Activated T-helper 1 cell treated with anti-CD3 and anti-CD28 coated beads, Interleukin-2, amount 50 U/mL, for 16 hours (primary cell): ENCODE data around the gene NUDT22.
"Not testable (repeated sequence)": the region's sequence is repeated elsewhere in the genome, so short reads cannot be mapped to it uniquely, and the experiment has no call there.

Experiments used
- DNase-seq, 2 donors: peaks; one replicate each; pipeline ENCODE4 v3.0.0-alpha.2; 2020; ENCODE audit warnings: low read depth in 1 of 2, low spot score in 1 of 2

Gene NUDT22

DNA sequence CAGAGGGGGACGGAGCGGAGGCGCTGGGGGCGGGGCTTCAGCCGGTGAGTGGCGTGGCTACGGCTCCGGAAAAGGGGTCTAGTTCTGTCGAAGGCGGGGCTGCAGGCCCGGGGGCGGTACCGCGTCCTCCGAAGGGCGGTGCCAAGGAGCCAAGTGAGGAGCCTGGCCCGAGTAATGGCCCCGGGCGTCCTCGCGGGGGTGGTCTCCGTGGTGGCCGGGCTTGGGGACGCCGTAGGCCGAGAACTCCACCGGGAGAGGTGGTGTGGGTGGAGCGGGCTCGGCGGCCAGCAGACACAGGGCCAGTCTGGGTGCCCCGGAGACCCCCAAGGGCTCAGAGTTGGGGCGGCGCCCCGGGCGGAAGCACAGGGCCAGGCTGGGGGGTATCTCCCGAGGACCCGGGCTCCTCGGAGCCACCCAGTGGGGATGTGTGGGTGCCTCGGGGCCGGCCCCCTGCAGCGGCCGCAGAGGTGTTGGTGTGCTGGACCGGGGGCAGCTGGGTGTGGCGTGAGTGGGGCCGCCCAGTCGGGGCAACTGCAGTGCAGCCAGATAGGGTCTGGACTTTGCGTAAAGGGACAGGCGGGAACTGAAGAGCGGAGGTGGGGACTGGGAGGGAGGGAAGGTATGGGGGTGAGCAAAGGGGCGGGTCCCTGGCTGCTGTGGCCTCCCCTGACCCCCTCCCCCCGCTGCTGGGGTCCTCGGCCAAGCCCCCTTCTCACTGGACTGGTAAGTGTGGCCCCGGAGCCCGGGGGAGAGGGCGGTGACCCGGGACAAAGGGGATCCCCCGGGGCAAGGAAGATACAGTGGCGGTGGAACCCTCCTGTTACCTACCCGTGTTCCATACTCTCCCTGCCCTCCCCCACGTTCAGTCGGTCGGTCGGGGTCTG lies 15.7 kb downstream of the NUDT22 start:
- DNase-seq: no peak

DNA sequence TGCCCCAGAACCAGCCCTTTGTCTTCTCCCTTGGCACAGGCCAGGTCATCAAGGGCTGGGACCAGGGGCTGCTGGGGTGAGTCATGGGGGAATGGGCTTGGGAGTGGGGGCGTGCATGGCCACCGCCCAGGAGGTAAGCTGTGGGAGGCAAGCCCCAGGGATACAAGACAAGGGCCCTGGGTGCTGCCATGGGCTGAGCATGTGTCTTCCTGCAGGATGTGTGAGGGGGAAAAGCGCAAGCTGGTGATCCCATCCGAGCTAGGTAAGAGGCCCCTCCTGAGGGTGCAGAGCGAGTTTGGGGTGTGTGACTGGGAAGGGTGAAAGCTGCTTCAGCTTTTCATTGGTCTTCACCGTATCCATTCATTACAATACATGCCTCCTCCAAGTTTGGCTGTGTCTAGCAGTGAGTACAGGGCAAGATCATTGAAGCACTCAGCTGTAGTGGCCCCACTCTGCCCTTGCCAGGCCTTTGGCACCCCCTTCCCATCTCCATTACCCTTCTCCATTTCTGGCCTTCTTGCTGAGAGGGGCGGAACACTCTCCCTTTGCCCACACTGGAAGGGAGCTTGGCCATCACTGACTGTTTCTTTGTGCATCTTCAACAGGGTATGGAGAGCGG lies 17.3 kb downstream of the NUDT22 start:
- DNase-seq: no peak

DNA sequence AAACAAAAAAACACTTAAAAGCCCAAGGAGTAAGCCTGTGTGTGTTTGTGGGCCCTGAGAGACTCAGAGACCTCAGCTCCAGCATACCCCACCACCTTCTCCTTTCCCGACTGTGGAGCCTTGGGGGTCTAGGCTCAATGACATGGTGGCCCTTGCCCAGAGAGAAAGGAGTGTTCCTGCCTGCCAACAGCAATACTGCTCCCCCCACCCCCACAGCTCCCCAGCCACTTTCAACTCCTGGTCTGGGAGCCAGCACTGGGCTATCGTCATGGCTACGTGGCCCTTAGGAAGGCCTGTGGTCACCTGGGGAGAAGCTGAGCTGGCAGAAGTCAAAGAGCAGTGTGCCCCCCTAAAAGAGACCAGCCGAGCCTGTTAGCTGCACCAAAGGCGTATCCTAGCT lies 18.0 kb downstream of the NUDT22 start:
- DNase-seq: no peak

DNA sequence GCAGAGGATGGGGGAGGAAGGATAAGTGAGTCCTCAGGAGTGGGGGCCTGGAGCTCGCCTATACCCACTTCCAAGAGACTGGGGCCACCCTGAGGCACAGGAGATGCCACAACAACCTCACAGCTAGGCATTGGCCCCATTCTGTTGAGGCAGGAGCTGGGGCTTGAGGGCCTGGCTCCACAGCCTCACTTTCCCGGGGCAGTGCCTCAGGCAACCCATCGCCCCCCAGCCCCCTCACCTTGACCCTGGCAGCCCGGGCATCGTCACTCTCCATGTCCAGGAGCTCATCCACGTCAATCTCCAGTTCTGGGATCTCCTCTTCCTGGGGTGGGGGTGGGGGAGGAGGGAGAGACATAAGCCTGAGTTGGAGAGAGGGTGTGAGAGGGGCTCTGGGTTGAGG lies 18.9 kb downstream of the NUDT22 start:
- DNase-seq: no peak

DNA sequence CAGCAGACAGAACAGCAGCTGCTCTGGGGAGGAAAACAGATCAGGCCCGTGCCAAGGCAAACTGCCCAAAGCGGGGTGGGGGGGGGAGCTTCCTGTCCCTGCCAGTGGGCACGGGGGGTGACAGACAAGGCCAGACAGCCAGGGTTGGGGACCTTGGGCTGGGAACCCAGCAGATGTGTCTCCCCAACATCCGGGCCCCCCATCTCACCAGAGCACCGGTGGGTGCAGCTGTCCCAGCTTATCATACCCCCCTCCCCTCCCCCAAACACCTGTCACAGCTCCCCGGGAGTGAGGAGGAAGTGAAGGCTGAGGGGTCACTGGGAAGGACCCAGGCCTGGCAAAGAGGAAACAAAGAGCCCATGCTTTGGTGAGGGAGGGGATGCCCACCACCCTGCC lies 19.3 kb downstream of the NUDT22 start:
- DNase-seq: peak in 1 of 2 donors; percentile 40

DNA sequence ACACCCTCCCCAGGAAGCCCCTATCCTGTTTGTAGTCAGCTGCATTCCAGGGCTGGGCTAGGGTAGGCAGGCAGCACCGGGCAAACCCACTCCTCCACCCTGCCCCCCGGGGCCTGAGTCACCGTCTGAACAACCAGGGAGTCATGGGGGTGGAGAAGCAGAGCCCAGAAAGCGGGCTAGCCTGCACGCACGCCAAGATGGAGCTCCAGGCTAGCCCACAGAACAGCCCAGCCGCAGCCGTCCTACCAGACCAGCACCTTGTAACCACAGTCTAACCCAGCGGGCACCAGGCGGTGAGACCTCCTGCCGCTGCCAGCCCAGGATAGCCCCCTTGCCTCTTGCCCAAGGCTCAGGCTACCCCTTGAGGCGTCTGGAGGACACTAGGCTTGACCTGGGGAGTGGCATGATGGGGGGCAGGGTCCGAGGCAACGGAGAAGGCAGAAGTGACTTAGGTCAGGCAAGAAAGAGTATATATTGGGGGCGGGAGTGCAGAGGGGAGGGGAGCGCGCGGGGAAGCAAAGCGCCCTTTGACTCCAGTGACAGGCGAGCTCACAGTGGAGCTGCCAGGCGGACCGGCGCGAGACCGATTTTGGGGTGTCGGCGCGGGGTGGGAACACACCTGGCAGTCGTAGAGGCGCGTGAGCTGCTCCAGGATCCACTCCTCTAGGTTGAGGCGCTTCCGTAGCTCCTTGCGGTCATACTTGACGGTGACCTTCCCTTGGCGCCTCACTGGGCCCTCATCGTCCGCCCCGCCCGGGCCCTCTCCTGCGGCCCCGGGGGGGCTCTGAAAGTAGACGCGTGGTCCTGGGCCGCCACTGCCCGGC lies 19.9 kb downstream of the NUDT22 start:
- DNase-seq: peak; percentile 39 to 63

DNA sequence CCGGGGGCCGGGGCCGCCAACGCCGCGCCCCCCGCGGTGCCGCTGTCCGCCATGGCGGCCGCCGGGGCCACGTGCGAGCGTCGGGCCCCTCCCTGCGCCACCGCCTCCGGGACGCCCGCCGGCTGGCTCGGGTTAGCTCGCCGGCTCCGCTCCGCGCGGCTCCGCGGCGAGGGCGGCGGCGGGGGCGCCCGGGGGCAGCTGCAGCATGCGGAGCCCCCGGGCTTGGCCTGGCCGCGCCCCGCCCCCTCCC lies 20.5 kb downstream of the NUDT22 start:
- not testable (repeated sequence) for DNase-seq

DNA sequence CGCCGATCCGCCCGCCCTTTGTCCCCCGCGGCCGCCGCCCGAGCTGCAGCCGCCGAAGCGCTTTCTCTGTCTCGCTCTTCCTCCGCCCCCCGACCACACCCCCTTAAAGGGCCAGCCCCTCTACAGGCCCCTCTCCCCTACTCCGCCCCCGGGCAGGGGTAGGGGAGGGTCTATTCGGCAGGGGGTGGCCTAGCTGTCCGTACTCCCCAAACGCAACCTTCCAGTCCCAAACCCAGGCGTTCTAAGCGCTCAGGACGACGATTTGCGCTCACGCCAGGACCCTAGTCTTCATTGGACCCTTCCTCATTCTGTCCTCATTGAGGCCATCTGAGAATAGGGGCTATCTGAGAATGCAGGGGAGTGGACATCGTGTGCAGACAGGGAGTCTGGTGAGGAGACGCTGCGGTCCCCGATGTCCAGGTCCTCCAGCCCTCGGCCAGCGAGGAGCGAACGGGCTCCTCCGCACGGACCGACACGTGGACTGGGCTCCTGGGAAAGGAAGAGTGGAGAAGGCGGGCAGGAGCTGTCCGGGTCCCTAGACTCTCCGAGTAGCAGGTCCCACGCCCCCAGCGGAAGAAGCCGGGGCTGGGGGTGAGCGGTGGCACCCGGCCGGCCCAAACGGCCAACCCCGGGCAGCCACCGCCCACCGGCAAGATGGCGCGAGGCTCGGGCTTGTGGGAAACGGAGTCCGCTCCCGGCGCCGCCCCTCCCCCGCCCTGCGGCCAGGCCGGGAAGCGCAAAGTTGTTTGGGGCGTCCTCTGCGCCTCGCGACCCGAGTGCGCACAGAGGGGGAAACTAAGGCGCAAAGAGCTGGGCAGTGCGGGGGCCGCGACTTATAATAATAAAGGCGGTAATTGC lies 21.0 kb downstream of the NUDT22 start, which contains the start of gene PPP1R14B:
TSS of gene PPP1R14B (minus strand) at position 73 of the 858 bp plus-strand sequence. CDS start 270 bp downstream, outside the sequence.
- peak; percentile 62 to 71 for DNase-seq

DNA sequence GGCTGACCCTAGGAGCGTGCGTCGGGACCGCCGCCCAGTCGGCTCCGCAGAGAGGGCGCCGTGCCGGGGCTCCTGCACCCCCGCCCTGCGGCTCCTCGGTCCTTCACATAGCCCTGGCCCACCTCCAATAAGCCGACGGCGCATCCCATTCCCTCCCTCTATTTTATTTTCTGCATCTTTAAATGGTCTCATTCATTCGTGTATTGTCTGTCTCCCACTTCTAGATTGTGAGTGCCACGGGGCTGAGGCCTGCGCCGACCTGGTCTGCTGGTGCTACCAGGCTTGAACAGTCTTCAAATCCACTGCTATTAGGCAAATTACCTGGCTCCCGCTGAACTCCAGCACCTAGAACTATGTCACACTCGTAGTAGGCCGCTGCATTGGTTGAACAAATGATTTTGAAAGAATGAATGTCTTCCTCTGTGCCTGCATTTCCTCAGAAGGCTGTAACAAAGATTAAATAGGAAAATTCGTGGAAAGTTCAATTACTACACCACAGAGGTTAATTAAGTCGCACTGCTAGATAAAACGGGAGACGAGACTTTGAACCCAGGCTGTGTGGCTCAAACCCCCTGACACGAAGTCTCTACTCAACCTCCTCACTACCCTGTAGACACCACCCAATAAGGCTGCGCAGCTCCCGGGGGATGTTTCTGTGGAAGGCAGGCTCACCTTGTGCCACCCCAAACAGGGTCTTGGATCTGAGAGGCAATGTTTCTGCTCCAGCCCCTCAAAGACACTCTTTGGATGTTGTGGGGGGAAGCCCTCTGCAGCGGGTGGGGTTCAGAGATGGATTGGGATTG lies 21.9 kb downstream of the NUDT22 start:
- DNase-seq: no peak

DNA sequence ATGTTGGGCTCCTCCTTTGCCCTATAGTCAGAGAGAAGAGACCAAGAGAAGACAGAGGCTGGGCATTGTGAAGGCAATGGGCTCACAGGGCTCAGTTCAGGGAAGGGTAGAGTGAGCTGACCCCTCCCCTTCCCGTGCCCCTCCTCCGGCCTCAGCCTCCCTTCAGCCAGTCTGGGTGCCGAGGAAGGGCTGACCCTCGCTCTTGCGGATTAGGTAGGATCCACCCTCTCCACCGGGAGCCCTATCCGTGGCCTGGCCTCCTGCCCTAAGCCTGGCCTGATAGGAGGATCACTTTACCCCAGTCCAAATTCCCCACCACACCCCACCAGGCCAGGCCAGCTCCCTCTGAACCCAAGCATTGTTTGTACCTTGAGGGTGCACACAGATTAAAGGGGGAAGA lies 22.5 kb downstream of the NUDT22 start:
- no peak for DNase-seq

DNA sequence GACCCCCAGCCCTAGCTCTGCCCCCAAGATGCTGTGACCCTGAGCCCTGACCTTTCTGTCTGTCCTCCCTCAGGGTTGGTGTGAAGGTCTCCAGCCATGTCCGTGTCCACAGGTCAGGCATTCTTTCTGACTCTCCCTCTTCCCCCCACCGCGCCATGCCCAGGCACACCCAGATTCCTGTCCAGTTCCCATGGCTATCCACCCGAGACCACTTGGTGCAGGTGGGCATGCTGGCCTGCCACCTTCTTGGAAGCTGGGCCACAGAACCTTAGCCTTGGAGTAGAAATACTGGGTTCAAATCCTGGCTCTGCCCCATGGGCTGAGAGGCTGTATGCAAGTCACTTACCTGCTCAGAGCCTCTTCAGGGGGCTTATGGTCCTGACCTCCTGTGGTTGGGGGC lies 23.0 kb downstream of the NUDT22 start:
- no peak for DNase-seq

DNA sequence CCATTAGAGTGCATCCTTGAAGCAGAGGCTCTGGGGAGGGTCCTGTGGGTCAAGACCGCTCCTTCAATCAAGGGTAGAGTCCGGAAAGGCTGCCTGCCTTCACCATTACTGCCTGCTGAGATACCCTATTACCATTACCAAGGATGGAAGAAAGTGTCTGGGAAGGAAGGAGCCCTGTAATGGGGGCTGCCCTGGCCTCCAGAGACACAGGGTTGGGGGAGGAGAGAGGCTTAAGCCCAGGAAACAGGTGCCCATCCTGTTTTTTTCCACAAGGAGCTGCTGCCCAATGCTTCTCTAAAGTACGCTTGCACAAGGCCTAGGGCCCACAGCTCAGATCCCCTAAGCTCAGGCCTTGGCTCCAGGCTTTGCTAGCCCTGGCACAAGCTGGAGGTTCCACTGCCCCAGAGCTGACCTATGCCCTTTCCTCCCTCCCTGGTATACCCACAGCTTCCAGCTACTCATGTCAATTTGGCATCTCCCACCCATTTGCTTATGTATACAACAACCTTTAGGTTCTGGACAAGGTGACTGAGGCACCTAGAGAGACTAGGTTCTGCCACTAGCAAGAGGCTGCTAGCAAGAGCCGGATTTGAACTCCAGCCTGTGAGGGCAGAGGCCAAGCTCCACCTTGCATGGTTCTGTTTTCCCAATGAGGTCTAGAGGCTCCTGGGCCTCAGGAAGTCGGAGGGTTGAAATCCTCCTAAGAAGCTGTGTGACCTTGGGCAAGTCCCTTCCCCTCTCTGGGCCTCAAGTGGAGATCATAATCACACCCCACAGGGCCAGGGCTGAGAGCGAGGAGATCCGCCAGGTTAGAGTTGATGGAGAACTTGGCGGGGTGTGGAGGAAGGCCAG lies 23.7 kb downstream of the NUDT22 start:
- DNase-seq: no peak

DNA sequence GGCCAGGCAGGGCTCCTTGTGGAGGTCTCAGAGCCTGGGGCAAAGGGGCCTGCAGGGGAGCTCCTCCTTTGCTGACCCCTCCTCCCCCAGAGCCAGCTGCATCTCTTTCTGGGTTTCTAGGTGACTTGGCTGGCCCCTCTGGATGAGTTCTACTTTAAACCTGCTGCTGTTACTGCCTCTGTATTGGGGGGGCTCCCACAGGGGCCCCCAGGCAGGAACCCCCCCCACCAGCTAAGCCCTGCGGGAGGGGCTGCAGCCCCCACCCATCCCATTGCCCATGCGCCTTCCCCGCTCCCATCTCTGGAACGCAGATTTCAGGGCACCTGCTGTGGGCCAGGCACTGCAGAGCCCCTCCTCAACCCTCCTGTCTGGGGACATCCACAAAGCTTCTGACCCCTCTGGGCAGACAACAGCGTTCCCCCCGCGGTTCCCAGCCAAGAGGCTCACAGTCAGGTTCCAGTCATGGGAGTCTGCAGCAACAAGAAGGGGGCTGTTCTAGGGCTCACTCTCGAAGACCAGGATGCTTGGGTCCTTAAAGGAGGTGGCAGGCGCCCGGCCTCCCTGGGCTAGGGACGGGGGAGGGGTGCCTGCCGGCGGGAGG lies 24.4 kb downstream of the NUDT22 start:
- no peak for DNase-seq

DNA sequence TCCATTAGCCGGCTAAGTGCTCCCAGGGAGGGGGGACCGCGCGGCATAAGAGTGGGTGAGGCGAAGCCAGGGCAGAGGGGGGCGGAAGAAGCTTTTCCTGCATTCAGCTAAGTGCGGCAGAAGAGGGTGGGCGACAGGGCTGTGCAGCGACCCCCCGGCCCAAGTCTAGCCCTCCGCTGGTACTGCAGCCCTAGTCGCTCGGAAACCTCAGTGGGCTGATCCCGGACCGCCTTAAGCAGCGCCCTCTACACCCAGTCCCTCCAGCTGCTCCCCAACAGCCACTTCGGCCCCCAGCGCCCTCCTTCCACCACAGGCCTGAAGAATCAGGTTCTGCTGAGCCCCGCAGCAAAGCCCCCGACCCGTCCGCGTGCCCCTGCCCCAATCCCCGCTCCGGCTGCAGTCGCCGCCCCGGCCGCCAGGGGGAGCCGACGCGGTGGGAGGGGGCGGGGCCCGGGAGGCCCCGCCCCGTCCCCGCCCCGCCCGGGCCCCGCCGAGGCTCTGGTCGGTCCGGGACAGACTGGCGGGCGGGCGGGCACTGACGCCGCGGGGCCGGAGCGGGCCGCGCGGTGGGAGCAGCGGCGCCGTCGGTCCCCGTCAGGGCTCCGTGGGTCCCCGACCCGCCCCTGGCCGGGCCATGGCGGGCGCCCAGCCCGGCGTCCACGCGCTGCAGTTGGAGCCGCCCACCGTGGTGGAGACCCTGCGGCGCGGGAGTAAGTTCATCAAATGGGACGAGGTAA lies 25.1 kb downstream of the NUDT22 start, which contains the start of gene PLCB3:
TSS of gene PLCB3 (plus strand) at position 515 of the 737 bp plus-strand sequence. CDS start at position 635, 120 bp downstream.
- peak; percentile 42 to 63 for DNase-seq

DNA sequence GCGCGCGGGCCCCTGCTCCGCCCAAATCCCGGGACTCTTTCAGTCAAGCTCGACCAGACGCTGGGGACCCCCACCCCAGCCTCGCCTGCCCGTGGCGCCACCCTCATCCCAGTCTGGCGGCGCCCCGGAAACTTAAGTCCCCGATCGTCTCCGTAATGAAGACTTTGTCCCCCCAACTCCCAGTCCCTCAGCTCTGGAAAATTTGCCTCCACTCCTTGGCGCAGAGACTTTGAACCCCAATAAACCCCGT lies 25.6 kb downstream of the NUDT22 start:
- no peak for DNase-seq

DNA sequence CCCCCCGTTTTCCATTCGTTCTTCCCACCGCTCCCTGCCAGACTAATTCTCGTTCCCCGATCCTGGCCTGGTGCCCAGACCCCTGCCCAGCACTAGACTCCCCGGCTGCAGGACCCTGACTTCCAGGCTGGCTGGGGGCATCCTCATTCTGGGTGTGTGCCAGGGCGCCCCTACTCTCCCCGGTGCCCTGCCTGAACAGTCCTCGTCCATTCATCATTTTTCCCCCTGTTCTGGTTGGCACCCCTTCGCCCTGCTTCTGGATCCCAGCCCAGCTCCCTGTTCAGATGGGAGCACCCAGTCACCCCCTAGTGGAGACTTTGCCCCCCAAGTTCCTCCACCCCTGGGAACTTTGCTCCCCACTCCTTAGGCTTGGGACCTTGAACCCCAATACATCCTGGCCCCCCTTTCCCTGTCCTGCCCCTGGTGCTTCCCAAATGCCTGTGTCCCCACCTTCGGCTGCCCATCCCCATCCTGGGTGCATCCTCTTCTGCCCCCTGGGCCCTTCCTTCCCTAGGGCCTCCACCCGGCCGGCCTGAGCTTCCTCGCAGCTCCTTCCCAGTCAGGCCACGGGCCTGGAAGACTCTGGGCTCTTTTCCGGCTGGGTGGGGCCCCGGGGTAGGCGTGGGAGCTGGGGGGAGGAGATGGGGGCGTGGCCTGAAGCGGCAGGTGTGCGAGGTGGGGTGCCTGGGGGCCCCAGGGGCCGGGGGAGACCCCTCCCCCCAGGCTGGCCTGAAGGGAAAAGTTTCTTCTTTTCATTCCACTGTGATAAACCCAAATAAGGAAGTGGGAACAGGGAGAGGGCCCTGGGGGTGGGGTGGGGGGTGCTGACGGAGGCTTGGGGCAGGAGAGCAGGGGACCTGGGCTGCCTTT lies 26.2 kb downstream of the NUDT22 start:
- DNase-seq: no peak

DNA sequence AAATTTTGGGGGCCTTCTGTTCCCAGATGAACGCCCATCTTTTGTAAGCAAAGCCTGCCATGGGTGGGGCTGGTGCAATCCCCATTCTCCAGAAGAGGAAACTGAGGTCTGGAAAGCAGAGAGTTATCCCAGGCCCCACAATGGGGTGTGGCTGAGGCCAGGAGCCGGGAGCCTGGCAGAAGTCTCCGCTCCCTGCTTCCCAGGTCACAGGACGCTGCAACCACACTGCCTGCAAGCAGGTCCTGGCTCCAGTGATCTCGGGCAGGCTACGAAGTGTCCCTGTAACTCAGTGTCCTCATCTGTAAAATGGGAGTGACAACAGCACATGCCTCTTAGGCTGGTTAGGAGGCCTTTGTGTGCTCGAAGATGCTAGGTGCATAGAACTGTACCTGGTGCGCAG lies 27.0 kb downstream of the NUDT22 start:
- DNase-seq: no peak
